Stimulated activated CD4-positive, alpha-beta T cell treated with anti-CD3 and anti-CD28 coated beads, Interleukin-4, amount 100 ng/mL, for 4 hours (primary cell): ENCODE results near the gene RUNDC3A.

Source experiments
- DNase-seq, 2 experiments: peaks; one replicate each; pipeline ENCODE4 v3.0.0-alpha.2; 2020

Gene RUNDC3A

DNA sequence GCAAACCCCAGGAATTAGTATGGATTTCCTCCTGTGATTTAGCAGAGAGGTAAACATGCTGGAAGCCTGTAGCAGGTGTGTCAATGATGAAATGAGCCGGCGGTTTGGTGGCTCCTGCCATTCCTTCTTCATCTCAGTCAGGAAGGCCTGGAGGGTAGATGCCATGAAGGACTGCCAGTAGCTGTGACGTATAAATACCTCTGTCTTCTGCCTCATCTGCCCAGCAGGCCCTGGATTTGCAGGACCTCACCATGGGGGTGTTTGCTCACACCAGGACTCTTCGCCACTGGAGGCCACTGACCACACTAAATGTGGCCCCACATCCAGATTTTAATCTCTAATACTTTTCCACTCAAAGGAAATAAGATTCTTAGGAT lies 24.4 kb upstream of the RUNDC3A start:
- DNase-seq, result no peak

DNA sequence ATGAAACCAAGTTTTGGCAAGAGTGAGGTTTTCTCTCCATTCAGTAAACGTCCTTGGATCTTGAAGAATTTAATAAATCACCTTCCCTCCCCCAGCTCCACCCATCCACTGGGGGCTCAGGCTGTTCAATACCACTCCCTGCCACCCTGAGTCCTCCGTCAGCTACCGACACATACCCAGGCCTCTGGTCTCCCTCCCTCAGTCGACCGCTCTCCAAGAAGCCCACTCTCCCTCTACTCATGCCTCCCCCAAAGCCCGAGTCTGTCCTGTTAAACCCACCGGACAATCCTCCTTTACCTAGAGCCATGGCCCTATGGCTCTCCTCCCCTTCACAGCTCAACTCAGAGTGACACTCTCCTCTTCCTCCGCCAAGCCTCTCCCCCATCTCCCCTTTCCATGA lies 20.8 kb upstream of the RUNDC3A start:
- DNase-seq, result no peak

DNA sequence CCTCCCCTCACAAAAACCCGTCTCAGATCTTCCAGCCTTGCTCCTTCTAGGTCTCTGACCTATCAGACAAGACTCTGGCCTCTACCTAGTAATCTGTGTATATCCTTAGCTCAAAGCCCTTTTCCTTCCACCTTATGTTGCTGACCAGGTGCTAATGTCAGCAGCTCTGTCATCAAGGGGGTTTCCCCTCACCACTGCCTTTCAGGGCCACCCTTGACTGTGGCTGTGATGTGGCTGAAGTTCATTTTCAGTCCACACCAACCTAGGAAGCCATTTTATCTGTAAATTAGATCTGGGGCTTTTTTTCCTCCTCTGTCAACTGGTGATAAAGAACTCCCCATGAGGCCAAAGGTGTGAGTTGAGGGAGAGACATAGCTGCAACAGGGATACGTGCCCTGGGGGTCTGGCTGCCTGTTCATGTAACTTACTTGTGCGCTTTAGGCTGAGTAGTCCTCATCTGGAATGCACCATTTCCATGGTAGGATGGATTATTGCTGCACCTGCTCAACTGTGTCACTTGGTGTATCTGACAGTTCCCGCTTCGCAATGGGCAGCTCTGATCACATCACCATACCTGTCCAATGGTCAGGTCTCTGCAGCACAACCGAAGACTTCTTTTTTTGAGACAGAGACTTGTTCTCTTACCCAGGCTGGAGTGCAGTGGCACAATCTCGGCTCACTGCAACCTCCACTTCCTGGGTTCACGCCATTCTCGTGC lies 14.7 kb upstream of the RUNDC3A start:
- no peak for DNase-seq

DNA sequence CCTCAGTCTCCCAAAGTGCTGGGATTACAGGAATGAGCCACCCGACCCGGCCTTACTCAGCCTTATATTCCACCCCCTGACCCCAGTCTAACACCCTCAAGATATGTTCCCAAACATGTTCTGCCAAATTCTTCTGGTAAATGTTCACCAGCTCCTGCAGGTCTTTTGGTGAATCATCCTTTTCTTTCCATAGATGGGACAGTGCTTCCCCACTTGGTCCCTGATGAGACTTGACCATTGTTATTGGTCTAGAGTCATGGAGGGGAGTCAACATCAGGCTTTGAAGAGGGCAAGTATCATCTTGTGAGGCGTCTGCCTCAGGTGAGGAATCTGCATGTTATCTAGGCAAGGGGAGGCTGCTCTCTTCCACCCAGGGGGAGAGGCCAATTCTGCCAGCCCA lies 10.4 kb upstream of the RUNDC3A start:
- no peak for DNase-seq

DNA sequence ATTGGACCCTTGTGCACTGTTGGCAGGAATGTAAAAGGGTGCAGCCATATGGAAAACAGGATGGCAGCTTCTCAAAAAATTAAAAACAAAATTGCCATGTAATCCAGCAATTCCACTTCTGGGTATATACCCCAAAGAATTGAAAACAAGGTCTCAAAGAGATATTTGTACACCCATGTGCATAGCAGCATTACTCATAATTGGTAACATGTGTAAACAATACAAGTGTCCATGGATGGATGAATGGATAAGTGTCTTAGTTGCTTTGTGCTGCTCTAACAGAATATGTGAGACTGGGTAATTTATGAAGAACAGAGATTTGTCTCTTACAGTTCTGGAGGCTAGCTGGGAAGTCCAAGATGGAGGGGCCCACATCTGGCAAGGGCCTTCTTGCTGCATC lies 3.8 kb upstream of the RUNDC3A start:
- DNase-seq, result no peak

DNA sequence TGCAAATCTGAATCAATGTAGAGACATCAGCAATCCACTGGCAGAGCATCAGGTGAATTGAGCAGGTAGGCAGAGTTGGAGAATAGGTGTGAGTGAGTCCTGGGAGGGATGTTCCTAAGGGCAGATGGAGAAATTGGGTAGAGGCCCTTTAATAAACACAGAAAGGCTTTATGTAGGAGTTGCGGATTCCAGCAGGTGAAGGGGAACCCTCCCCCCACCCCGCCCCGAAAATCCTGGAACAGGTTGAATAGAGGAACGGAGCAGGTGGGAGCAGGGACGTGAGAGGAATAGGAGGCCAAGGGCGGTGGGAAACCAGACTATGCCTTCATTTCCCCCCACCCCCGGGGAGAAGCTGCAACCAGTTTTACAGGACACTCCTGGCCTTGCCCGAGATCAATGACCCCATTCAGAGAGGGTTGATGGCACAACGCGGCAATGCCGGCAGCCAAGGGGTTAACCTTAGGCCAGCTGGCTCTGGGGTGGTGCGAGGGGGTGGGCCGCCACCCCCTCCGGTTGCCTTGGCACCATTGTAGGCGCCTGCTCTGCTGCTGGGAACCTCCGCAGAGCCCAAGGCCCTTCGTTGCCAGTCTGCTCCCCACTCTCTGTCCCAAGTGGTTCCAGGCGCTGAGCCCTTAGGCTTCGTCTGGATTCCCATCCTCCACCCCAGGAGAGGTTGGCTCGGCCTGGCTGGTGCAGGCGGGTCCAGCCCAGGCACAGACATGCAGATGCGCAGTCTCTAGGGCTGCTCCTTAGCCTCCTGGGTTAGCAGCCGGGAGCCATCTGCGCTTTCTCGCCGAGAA lies 814 bp upstream of the RUNDC3A start:
- no peak for DNase-seq

GRCh38 chr17:44308865-44309264 lies 464 bp downstream of the RUNDC3A start:
- DNase-seq, result no peak

- no peak for DNase-seq
Observed at GRCh38 chr17:44309472-44309871, 1.1 kb downstream of the RUNDC3A start.

- DNase-seq, result no peak
Observed at GRCh38 chr17:44310188-44310587, 1.8 kb downstream of the RUNDC3A start.

DNA sequence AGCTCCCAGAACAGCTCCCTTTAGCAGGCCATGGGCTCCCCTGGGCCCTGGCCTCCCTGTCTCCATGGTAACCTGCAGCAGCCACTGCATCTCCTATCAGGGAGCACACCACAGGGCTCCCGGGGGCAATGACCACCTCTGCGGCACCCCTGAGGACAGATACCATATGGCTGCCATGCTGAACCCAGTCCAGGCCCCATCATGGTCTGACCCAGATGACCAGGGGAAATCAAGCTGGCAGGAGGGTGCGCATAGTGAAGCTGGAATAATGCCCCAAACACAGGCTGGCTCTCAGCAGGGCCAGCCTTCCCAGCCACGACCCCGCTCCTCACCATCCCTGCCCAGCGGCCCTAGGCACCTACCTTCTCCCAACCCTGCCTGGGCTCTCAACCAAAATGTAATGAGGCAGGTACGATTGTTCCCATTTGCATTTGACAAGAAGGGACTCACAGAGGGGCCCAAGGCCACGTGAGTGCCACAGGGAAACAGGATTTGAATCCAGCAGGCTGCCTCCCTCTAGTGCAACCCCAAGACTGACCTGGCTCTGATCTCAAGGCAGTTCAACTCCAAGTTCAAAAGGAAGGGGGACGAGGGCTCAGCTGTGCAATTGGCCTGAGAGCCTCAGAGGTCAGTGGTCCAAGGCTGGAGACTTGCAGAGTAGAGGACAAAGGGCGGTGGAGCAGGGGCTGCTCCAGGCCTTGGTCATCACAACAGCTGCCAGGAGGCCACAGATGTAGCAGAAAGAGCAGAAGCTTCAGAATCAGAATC lies 2.4 kb downstream of the RUNDC3A start:
- DNase-seq, result no peak

DNA sequence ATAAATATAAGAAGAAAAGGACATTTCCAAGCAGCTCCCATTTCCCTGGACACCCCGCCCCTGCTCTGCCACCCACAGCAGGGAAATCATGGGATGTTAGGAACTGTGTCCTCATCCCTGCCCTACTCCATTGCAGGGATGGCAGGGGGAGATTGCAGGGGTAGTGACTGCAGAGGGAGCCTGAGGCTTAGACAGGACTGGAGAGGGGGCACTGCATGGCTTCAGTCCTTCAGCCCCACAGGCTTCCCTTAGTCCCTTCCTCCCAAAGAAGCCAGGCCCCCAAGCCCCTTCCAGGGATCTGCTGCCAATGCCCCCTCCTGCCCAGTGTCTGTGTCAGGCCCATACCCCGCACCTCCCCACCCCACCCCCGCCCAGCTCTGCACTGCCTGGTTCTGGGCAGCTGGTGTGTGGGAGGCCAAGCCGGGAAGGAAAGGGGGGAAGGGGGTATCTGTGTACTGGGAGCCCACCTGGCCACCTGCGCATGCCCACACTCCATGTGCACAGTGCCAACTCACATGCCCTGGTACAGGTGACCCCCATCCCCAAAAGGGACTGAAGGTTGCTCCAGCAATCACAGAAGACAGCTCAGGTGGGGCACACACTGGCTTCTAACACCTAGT lies 3.3 kb downstream of the RUNDC3A start:
- DNase-seq, result no peak

DNA sequence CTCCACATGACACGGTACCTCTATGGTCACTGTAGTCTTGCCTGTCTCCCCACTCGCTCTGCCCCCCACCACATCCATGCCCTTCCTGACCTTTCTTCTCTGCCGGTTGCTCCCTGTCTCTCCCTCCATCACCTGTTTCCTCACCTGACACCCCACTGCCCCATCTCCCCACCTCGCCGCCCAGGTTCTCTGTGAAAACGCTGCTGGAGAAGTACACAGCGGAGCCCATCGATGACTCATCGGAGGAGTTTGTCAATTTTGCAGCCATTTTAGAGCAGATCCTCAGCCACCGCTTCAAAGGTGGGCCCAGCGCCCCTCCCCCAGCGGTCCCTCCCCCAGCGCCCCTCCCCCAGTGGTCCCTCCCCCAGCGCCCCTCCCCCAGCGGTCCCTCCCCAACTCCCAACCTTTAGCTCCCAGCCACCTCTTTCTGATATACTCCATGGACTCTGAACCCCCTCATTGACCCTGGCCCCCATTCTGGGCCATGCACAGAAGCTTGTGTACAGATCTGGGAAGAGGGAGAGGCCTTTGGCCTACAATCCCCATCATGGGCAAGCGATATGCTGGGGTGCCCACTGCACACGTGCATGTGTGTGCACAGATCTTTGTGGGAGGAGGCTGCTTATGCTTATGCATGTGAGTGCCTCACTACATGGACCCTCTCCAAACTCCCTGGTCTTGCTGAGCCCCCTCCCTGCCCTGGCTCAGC lies 4.1 kb downstream of the RUNDC3A start:
- no peak for DNase-seq

- no peak for DNase-seq
Observed at GRCh38 chr17:44314031-44314430, 5.6 kb downstream of the RUNDC3A start.

GRCh38 chr17:44314524-44314868 lies 6.1 kb downstream of the RUNDC3A start:
- DNase-seq, result no peak

DNA sequence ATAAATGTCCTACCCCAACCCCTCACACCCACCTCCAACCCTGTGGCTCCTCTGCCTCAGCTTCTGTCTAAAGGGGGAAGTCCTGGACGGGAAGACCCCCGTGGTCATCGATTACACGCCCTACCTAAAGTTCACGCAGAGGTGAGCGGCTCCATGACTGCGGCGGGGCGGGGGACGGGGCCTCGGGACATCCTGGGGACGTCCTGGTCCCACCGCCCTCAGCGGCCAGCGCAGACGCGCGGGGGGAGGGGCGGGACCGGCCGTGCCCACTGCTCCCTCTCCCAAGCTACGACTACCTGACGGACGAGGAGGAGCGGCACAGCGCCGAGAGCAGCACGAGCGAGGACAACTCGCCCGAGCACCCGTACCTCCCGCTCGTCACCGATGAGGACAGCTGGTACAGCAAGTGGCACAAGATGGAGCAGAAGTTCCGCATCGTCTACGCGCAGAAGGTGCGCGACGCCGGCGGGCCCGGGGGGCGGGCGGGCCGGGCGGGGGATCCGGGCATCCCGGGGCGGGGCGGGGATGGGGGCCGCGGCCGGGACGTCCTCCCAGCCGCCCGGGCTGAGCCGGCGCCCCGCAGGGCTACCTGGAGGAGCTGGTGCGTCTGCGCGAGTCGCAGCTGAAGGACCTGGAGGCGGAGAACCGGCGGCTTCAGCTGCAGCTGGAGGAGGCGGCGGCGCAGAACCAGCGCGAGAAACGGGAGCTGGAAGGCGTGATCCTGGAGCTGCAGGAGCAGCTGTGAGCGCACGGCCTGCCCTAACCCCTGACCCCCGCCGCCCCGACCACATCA lies 6.7 kb downstream of the RUNDC3A start:
- peak; percentile 35 to 46 for DNase-seq

DNA sequence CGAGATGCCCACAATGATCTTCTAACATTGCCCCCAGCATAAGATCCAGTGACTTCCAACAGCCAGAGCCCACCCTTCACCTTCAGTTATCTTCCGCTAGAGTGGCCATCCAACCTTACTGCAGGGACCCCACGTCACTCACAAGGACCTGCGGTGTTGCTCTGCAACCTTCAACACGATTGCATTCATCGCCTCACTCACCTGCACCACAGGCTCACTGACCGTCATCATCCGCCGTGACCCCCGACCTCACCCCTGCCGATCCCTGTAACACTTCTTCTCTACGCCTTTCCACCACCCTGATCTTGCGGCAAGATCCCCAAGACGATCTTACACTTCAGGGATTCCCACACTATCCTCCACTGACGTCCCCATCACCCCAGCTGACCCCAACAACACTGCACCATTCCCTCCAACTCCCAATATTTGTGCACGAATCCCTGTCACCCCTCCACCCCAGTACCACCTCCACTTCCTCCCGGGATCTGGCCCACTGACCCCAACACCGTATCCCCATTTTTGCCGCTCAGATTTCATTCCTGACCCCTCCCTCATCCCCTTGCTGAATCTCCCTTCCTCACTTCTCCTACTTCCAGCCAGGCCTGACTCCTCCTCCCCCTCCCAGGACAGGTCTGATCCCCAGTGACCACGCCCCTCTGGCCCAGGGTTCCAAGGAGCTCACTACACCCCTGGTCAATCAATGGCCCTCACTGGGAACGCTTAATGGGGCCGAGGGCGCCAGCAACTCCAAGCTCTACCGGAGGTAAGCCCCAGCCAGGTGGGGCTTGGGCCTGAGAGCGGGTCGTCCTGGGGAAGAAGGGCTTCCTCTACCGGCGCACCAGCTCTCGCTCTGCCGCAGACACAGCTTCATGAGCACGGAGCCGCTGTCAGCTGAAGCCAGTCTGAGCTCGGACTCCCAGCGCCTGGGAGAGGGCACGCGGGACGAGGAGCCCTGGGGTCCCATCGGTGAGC lies 7.6 kb downstream of the RUNDC3A start:
- no peak for DNase-seq

GRCh38 chr17:44317545-44317944 lies 9.1 kb downstream of the RUNDC3A start:
- no peak for DNase-seq

DNA sequence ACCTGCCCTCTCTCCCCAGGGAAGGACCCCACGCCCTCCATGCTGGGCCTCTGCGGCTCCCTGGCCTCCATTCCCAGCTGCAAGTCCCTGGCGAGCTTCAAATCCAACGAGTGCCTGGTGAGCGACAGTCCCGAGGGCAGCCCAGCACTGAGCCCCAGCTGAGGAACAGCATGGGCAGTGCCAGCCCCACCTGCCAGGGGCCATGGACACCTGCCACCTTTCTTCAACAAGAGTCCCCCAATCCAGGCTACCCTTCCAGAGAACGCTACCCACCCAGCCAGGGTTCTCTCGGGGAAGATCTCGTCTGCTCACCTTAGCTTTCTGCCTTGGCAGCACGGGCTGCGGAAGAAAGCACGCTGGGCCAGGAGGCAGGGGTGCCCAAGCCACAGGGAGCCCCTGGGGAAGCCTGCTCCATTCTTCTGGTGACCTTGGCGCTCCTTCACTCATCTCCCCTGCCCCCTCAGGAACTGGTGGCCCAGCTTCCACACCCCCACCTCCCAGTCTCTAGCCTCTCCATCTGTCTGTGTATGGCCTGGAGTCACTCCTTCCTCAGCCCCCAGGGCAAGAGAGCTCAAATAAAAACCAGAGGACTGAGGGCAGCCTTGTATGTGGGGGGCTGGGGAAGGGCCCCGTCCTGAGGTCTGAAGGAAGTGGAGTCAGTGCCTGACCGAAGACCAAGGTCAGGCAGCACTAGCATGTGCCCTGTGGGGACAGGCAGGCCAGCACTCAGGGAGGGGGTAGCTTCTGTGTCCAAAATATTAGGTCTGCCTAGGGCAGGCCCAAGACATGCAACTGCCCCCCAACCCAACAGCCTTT lies 9.9 kb downstream of the RUNDC3A start:
- DNase-seq, result no peak

- DNase-seq, result no peak
Observed at GRCh38 chr17:44320066-44320465, 11.7 kb downstream of the RUNDC3A start.
